ENCODE results near the gene FILIP1L. TPM values are rescaled to one million over a fixed set of nuclear protein-coding genes. Genes with fewer than 3 reads are reported as not detected.

The FILIP1L gene
- total RNA-seq, 1 donor from 2014 or later: 0.15 TPM

GRCh38 chr3:100140976-100141375, 26.7 kb upstream of the FILIP1L start:
- H3K79me2 ChIP-seq (ENCODE audit: low read depth): no peaks in the 10 kb centered on the region
- H3K27me3 ChIP-seq: no peaks in the 10 kb centered on the region
- H3K36me3 ChIP-seq: no peaks in the 10 kb centered on the region
- H3K27ac Mint-ChIP-seq: no peak overlapping the region
- H3F3A ChIP-seq (ENCODE audit: low read depth): no peaks in the 10 kb centered on the region
- no peaks in the 10 kb centered on the region for H3K4me1 ChIP-seq
- H3K4me1 Mint-ChIP-seq: no peaks in the 10 kb centered on the region
- no peak for DNase-seq (ENCODE audit: low spot score)
- TF ChIP-seq EZH2phosphoT487 (IDR thresholded peaks at IDR 0.05): no peak
- no peak for TF ChIP-seq CTCF (IDR thresholded peaks at IDR 0.05)
- no peak for TF ChIP-seq EZH2 (IDR thresholded peaks at IDR 0.05)
- no peaks in the 10 kb centered on the region for H4K20me1 ChIP-seq (ENCODE audit: low read depth)
- no peak overlapping the region for H3K4me3 ChIP-seq
- H3K9me3 ChIP-seq (ENCODE audit: low read depth): no peaks in the 10 kb centered on the region
- H3K27ac ChIP-seq: no peak overlapping the region
- peaks cover 1% of the 10 kb centered on the region for H3K36me3 Mint-ChIP-seq
- peaks cover 5% of the 10 kb centered on the region for H3K9me3 Mint-ChIP-seq
- H2AFZ ChIP-seq (replicated peaks): no peak overlapping the region
- no peak overlapping the region for H3K9ac ChIP-seq
- no peak overlapping the region for H3K4me2 ChIP-seq
- no peaks in the 10 kb centered on the region for H3K27me3 Mint-ChIP-seq (ENCODE audit: insufficient read depth, low read depth)
- no peak overlapping the region for H3K4me3 Mint-ChIP-seq

GRCh38 chr3:100136921-100137320, 22.6 kb upstream of the FILIP1L start:
- Histone ChIP-seq H3K27me3 (no peaks in the 10 kb centered on the region), H4K20me1 (ENCODE audit: low read depth) (no peaks in the 10 kb centered on the region), H3K79me2 (ENCODE audit: low read depth) (no peaks in the 10 kb centered on the region), H3K9ac (no peak overlapping the region), H3F3A (ENCODE audit: low read depth) (no peaks in the 10 kb centered on the region), H2AFZ (replicated peaks) (no peak overlapping the region), H3K27ac (no peak overlapping the region), H3K4me2 (no peak overlapping the region), H3K9me3 (ENCODE audit: low read depth) (no peaks in the 10 kb centered on the region), H3K36me3 (no peaks in the 10 kb centered on the region), H3K4me3 (no peak overlapping the region), H3K4me1 (no peaks in the 10 kb centered on the region)
- Mint-ChIP-seq H3K9me3 (no peaks in the 10 kb centered on the region), H3K27me3 (ENCODE audit: insufficient read depth, low read depth) (no peaks in the 10 kb centered on the region), H3K4me3 (no peak overlapping the region), H3K4me1 (no peaks in the 10 kb centered on the region), H3K27ac (no peak overlapping the region), H3K36me3 (no peaks in the 10 kb centered on the region)
- no peak for DNase-seq (ENCODE audit: low spot score)
- TF ChIP-seq EZH2phosphoT487 (IDR thresholded peaks at IDR 0.05): no peak
- no peak for TF ChIP-seq EZH2 (IDR thresholded peaks at IDR 0.05)
- TF ChIP-seq CTCF (IDR thresholded peaks at IDR 0.05): no peak

GRCh38 chr3:100131241-100131640, 16.9 kb upstream of the FILIP1L start:
- no peaks in the 10 kb centered on the region for H3K9me3 Mint-ChIP-seq

More at GRCh38 chr3:100131241-100131640, 16.9 kb upstream of the FILIP1L start:
- no peak overlapping the region for H3K4me3 ChIP-seq
- H3F3A ChIP-seq (ENCODE audit: low read depth): no peaks in the 10 kb centered on the region
- H3K27ac ChIP-seq: no peak overlapping the region
- H3K4me3 Mint-ChIP-seq: no peak overlapping the region
- H3K9me3 ChIP-seq (ENCODE audit: low read depth): no peaks in the 10 kb centered on the region
- no peak overlapping the region for H3K9ac ChIP-seq
- no peaks in the 10 kb centered on the region for H3K79me2 ChIP-seq (ENCODE audit: low read depth)
- no peaks in the 10 kb centered on the region for H3K27me3 Mint-ChIP-seq (ENCODE audit: insufficient read depth, low read depth)
- H3K27ac Mint-ChIP-seq: no peak overlapping the region
- H3K4me1 Mint-ChIP-seq: no peaks in the 10 kb centered on the region
- H3K4me1 ChIP-seq: no peaks in the 10 kb centered on the region
- no peaks in the 10 kb centered on the region for H3K27me3 ChIP-seq
- no peaks in the 10 kb centered on the region for H4K20me1 ChIP-seq (ENCODE audit: low read depth)
- H3K36me3 ChIP-seq: no peaks in the 10 kb centered on the region
- no peak overlapping the region for H3K4me2 ChIP-seq
- no peak for TF ChIP-seq EZH2phosphoT487 (IDR thresholded peaks at IDR 0.05)
- no peak for TF ChIP-seq CTCF (IDR thresholded peaks at IDR 0.05)
- no peak for TF ChIP-seq EZH2 (IDR thresholded peaks at IDR 0.05)
- no peak for DNase-seq (ENCODE audit: low spot score)
- H3K36me3 Mint-ChIP-seq: no peaks in the 10 kb centered on the region
- no peak overlapping the region for H2AFZ ChIP-seq (replicated peaks)
